ENCODE data around the gene OPA3.

OPA3 gene

DNA sequence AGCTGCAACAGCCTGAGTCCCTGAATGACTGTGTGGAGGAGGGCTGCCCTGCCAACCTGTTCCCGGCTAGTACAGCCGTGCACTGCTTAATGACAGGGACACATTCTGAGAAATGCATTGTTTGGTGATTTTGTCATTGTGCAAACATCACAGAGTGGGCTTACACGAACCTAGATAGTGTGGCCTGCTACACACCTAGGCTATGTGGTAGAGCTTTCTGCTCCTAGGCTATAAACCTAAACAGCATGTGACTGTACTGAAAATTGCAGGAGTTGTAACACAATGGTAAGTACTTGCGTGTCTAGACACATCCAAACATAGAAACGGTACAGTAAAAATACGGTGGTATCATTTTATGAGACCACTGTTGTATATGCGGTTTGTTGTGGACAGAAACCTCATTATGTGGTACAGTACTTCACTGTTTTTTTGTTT, 42.4 kb downstream of the OPA3 start:
- WGBS (ENCODE audit: insufficient coverage, insufficient read length): no CpG with 5 or more reads among the region's 7 CpGs

DNA sequence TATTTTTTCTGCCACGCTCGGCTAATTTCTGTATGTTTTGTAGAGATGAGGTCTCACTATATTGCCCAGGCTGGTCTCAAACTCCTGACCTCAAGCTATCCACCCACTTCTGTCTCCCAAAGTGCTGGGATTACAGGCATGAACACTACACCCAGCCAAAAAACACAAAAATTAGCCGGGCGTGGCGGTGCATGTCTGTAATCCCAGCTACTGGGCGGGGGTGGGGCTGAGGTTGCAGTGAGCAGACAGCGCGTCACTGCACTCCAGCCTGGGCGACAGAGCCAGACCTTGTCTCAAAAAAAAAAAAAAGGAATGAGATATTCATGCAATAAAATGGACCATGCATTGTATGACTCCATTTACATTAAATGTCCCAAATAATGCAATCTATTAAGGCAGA, 45.1 kb downstream of the OPA3 start:
- H3K4me3 ChIP-seq (ENCODE audit: low read length): no peak overlapping the region
- DNase-seq (ENCODE audit: low read depth, low spot score): no peak
- H3K36me3 ChIP-seq (ENCODE audit: control insufficient read depth, insufficient read depth, low read length): no peaks in the 10 kb centered on the region
- no peaks in the 10 kb centered on the region for H3K9me3 ChIP-seq (ENCODE audit: control insufficient read depth, insufficient read depth, low read length)
- no CpG with 5 or more reads among the region's 9 CpGs for WGBS (ENCODE audit: insufficient coverage, insufficient read length)
- no peak overlapping the region for H3K27ac ChIP-seq (ENCODE audit: low read length)
- H3K4me1 ChIP-seq (ENCODE audit: control insufficient read depth, insufficient read depth, low read length): no peaks in the 10 kb centered on the region
- no peaks in the 10 kb centered on the region for H3K27me3 ChIP-seq (ENCODE audit: control insufficient read depth, insufficient read depth, low read length)

More for the DNA sequence above, 42.4 kb downstream of the OPA3 start:
- Histone ChIP-seq H3K9me3 (ENCODE audit: control insufficient read depth, insufficient read depth, low read length) (no peaks in the 10 kb centered on the region), H3K4me3 (ENCODE audit: low read length) (no peak overlapping the region), H3K36me3 (ENCODE audit: control insufficient read depth, insufficient read depth, low read length) (no peaks in the 10 kb centered on the region), H3K4me1 (ENCODE audit: control insufficient read depth, insufficient read depth, low read length) (no peaks in the 10 kb centered on the region), H3K27ac (ENCODE audit: low read length) (no peak overlapping the region), H3K27me3 (ENCODE audit: control insufficient read depth, insufficient read depth, low read length) (no peaks in the 10 kb centered on the region)
- no peak for DNase-seq (ENCODE audit: low read depth, low spot score)

DNA sequence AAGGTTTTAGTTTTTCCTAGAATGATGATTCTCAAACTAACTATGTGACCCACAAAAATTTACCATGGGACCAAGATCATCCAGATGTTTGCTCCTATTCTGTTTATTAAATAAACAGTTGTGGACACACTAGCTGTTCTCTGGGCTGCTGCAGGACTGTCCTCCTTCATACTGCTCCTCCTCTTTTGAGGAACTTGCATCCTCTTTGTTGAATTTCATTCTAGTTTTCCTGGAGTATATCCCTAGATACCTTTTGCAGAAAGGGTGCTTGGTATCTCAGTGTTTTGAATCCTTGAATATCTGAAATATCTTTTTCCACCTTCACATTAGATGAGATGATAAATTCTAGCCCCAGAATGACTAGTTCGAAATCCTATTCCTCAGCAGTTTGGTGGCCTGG, 53.3 kb downstream of the OPA3 start:
- Histone ChIP-seq H3K9me3 (ENCODE audit: control insufficient read depth, insufficient read depth, low read length) (no peaks in the 10 kb centered on the region), H3K4me3 (ENCODE audit: low read length) (no peak overlapping the region), H3K27me3 (ENCODE audit: control insufficient read depth, insufficient read depth, low read length) (no peaks in the 10 kb centered on the region), H3K27ac (ENCODE audit: low read length) (no peak overlapping the region), H3K4me1 (ENCODE audit: control insufficient read depth, insufficient read depth, low read length) (peaks cover 4% of the 10 kb centered on the region; the same call in 1 of the 2 replicates), H3K36me3 (ENCODE audit: control insufficient read depth, insufficient read depth, low read length) (no peaks in the 10 kb centered on the region)
- DNase-seq (ENCODE audit: low read depth, low spot score): no peak
- WGBS (ENCODE audit: insufficient coverage, insufficient read length): no CpG with 5 or more reads among the region's 1 CpG

DNA sequence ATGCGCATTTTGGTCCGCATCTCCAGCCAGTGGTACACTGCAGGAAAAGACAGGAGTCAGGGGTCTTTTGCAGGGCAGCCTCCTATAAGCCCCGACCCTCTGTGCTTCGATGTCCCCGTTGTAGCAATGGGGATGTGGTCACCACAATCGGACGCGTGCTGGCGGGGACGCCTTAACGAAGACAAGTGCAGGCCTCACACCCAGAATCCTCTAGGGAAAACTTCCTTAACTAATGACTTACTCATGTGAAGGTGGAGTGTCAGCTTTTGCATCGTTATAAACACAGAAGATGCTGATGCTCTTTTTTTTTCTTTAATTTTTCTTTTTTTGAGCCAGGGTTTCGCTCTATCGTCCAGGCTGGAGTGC, 55.2 kb downstream of the OPA3 start:
- no peaks in the 10 kb centered on the region for H3K27me3 ChIP-seq (ENCODE audit: control insufficient read depth, insufficient read depth, low read length)
- peak overlapping the region; percentile 21; the same call in 1 of the 2 replicates for H3K4me3 ChIP-seq (ENCODE audit: low read length)
- H3K27ac ChIP-seq (ENCODE audit: low read length): no peak overlapping the region
- H3K36me3 ChIP-seq (ENCODE audit: control insufficient read depth, insufficient read depth, low read length): peaks cover 8% of the 10 kb centered on the region
- WGBS (ENCODE audit: insufficient coverage, insufficient read length): no CpG with 5 or more reads among the region's 14 CpGs
- no peak for DNase-seq (ENCODE audit: low read depth, low spot score)
- peaks cover 6% of the 10 kb centered on the region; the same call in 1 of the 2 replicates for H3K4me1 ChIP-seq (ENCODE audit: control insufficient read depth, insufficient read depth, low read length)
- H3K9me3 ChIP-seq (ENCODE audit: control insufficient read depth, insufficient read depth, low read length): no peaks in the 10 kb centered on the region

DNA sequence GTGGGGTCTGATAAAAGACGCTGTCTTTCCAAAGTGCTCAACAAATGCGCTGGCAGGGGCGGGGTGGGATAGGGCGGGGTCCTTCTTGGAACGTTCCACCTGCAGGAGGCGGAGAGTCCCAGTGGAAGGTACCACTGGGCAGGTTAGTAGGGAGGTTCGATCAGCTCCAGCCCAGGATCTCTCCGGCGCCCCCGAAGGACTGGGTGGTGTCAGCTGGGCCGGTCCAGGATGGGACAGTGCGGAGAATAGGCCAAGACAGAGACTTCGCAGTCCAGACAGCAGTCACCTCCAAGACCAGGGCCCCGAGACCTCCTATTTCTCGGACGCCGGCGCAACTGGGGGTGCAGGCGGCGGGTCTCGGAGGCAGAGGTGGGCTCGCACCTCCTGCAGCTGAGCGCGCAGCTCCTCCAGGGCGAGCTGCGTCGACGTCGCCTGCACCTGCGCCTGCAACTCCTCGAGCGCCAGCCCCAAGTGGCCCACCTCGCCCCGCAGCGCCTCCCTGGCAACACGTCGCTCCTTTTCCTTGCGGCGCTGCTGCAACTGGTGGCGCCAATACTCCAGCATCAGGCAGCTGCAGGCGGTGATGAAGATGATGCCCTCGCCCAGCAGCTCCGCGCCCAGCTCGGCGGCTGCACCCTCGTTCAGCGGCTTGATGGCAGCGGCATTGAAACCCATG, 55.7 kb downstream of the OPA3 start:
- WGBS (ENCODE audit: insufficient coverage, insufficient read length): no CpG with 5 or more reads among the region's 49 CpGs
- Histone ChIP-seq H3K4me3 (ENCODE audit: low read length) (peak overlapping the region; percentile 36; the same call in 1 of the 2 replicates), H3K4me1 (ENCODE audit: control insufficient read depth, insufficient read depth, low read length) (peaks cover 6% of the 10 kb centered on the region; the same call in 1 of the 2 replicates), H3K9me3 (ENCODE audit: control insufficient read depth, insufficient read depth, low read length) (no peaks in the 10 kb centered on the region), H3K27ac (ENCODE audit: low read length) (no peak overlapping the region), H3K27me3 (ENCODE audit: control insufficient read depth, insufficient read depth, low read length) (no peaks in the 10 kb centered on the region), H3K36me3 (ENCODE audit: control insufficient read depth, insufficient read depth, low read length) (peaks cover 13% of the 10 kb centered on the region)
- DNase-seq (ENCODE audit: low read depth, low spot score): peak; percentile 87

DNA sequence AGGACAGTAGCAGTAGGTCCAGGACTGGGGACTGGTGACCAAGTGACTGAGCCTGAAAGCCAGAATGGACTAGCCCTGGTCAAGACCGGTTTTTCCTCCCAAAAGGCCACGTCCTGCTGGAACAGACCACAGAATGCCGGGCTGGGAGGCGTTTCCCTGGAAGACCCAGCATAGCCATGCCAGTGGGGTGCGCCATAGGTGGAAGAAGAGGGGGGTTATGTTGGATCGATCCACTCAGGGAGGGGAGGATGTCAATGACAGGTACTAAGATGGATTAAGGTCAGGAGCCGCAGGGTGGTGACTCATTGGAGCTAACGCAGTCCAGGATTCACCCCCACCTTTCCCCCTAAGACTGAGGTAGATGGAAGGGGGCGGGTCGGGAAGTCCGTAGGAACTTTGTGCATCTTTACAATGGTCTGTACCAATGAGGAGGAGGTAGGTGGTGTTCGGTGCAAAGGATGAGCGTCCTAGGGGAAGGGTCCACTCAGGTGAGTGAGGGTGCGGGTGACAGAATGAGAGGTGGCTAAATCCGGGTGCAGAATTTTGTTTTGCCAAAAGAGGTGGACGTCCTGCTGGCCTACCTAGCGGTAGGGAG, 56.4 kb downstream of the OPA3 start:
- peaks cover 13% of the 10 kb centered on the region for H3K36me3 ChIP-seq (ENCODE audit: control insufficient read depth, insufficient read depth, low read length)
- peak; percentile 47 for DNase-seq (ENCODE audit: low read depth, low spot score)
- H3K4me3 ChIP-seq (ENCODE audit: low read length): peak overlapping the region; percentile 36; the same call in 1 of the 2 replicates
- no peak overlapping the region for H3K27ac ChIP-seq (ENCODE audit: low read length)
- peaks cover 6% of the 10 kb centered on the region for H3K4me1 ChIP-seq (ENCODE audit: control insufficient read depth, insufficient read depth, low read length)
- no CpG with 5 or more reads among the region's 17 CpGs for WGBS (ENCODE audit: insufficient coverage, insufficient read length)
- H3K27me3 ChIP-seq (ENCODE audit: control insufficient read depth, insufficient read depth, low read length): no peaks in the 10 kb centered on the region
- H3K9me3 ChIP-seq (ENCODE audit: control insufficient read depth, insufficient read depth, low read length): no peaks in the 10 kb centered on the region

GRCh38 chr19:45527731-45528130, 56.9 kb downstream of the OPA3 start:
- WGBS (ENCODE audit: insufficient coverage, insufficient read length): no CpG with 5 or more reads among the region's 15 CpGs
- Histone ChIP-seq H3K4me1 (ENCODE audit: control insufficient read depth, insufficient read depth, low read length) (peaks cover 6% of the 10 kb centered on the region), H3K36me3 (ENCODE audit: control insufficient read depth, insufficient read depth, low read length) (peaks cover 13% of the 10 kb centered on the region), H3K27me3 (ENCODE audit: control insufficient read depth, insufficient read depth, low read length) (no peaks in the 10 kb centered on the region), H3K4me3 (ENCODE audit: low read length) (no peak overlapping the region), H3K9me3 (ENCODE audit: control insufficient read depth, insufficient read depth, low read length) (no peaks in the 10 kb centered on the region), H3K27ac (ENCODE audit: low read length) (no peak overlapping the region)
- DNase-seq (ENCODE audit: low read depth, low spot score): no peak

DNA sequence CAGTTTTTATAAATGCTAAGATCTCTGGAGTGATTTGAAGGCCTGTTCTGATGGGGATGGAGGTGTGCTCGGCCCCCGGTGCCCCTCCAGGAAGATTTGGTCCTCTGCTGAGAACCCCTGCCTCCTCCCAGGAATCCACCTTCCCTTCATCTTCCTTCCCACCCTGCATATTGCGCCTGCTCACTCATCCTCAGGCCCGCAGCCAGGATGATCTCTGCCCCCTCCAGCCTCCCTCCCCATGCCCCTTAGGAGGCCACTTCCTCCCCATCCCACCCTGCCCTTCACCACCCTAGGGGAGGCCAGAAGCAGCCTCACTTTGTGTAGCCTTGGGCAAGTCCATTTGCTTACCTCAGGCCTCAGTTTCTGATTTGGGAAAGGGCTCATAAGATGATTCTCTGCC, 57.6 kb downstream of the OPA3 start:
- Histone ChIP-seq H3K27ac (ENCODE audit: low read length) (no peak overlapping the region), H3K4me3 (ENCODE audit: low read length) (no peak overlapping the region), H3K36me3 (ENCODE audit: control insufficient read depth, insufficient read depth, low read length) (peaks cover 13% of the 10 kb centered on the region), H3K9me3 (ENCODE audit: control insufficient read depth, insufficient read depth, low read length) (no peaks in the 10 kb centered on the region), H3K27me3 (ENCODE audit: control insufficient read depth, insufficient read depth, low read length) (no peaks in the 10 kb centered on the region), H3K4me1 (ENCODE audit: control insufficient read depth, insufficient read depth, low read length) (peaks cover 6% of the 10 kb centered on the region)
- no CpG with 5 or more reads among the region's 4 CpGs for WGBS (ENCODE audit: insufficient coverage, insufficient read length)
- DNase-seq (ENCODE audit: low read depth, low spot score): no peak

DNA sequence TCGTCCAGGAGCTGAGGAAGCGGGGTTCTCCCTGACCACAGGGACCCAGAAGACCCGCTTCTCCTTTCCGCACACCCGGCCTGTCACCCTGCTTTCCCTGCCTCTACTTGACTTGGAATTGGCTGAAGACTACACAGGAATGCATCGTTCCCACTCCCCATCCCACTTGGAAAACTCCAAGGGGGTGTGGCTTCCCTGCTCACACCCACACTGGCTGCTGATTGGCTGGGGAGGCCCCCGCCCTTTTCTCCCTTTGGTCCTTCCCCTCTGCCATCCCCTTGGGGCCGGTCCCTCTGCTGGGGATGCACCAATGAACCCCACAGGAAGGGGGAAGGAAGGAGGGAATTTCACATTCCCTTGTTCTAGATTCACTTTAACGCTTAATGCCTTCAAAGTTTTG, 58.5 kb downstream of the OPA3 start:
- no peak overlapping the region for H3K4me3 ChIP-seq (ENCODE audit: low read length)
- H3K9me3 ChIP-seq (ENCODE audit: control insufficient read depth, insufficient read depth, low read length): no peaks in the 10 kb centered on the region
- DNase-seq (ENCODE audit: low read depth, low spot score): peak; percentile 88
- peaks cover 6% of the 10 kb centered on the region for H3K4me1 ChIP-seq (ENCODE audit: control insufficient read depth, insufficient read depth, low read length)
- WGBS (ENCODE audit: insufficient coverage, insufficient read length): no CpG with 5 or more reads among the region's 9 CpGs
- H3K27ac ChIP-seq (ENCODE audit: low read length): no peak overlapping the region
- H3K36me3 ChIP-seq (ENCODE audit: control insufficient read depth, insufficient read depth, low read length): peaks cover 14% of the 10 kb centered on the region
- no peaks in the 10 kb centered on the region for H3K27me3 ChIP-seq (ENCODE audit: control insufficient read depth, insufficient read depth, low read length)

DNA sequence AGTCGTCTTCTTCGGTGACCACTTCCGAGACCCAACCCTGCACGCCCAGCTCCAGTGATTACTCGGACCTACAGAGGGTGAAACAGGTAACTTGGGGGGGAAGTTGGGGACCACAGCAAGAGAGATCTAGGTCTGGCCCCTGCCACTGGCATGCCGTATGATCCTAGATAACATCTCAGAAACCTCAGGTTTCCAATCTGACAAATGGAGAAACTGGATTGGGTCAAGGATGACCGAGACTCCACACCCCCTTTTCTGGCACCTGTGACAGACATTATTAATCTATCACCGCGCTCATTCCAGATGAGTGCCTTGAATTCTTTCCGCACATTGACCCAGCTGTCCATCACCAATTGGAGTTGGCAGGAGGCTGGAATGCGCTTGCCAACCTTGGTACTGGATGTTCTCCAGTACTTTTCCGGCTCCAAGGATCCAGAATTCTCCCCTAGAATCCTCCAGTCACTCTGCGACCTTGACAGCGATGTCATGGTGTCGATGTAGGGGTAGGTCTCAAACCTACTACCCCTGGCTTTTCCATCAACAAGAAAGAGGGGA, 60.0 kb downstream of the OPA3 start:
- Histone ChIP-seq H3K9me3 (ENCODE audit: control insufficient read depth, insufficient read depth, low read length) (no peaks in the 10 kb centered on the region), H3K36me3 (ENCODE audit: control insufficient read depth, insufficient read depth, low read length) (peaks cover 24% of the 10 kb centered on the region), H3K27ac (ENCODE audit: low read length) (no peak overlapping the region), H3K4me3 (ENCODE audit: low read length) (no peak overlapping the region), H3K4me1 (ENCODE audit: control insufficient read depth, insufficient read depth, low read length) (peaks cover 6% of the 10 kb centered on the region), H3K27me3 (ENCODE audit: control insufficient read depth, insufficient read depth, low read length) (no peaks in the 10 kb centered on the region)
- no peak for DNase-seq (ENCODE audit: low read depth, low spot score)
- WGBS (ENCODE audit: insufficient coverage, insufficient read length): no CpG with 5 or more reads among the region's 15 CpGs
